ENCODE results near the gene OR4A15. TPM values are rescaled to one million over a fixed set of nuclear protein-coding genes. Genes with fewer than 3 reads are reported as not detected.

The OR4A15 gene
- not detected in 5 replicates for total RNA-seq (2022; extraction: Qiagen RNA extraction)

DNA sequence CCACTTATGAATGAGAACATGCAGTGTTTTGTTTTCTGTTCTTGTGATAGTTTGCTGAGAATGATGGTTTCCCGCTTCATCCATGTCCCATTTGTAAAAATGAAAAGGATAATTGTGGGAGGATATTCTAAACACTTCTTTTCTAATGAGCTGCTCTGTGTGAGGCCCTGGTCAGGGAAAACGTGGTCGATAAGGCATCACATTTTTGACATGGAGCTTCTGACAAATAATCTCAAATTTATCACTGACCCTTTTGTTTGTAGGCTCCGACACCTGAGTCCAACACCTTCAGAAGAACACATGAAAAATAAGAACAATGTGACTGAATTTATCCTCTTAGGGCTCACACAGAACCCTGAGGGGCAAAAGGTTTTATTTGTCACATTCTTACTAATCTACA is at the start of gene OR4A15:
TSS of gene OR4A15 (plus strand) at position 301 of the 400 bp plus-strand sequence. CDS start at position 301, 0 bp downstream.

DNA sequence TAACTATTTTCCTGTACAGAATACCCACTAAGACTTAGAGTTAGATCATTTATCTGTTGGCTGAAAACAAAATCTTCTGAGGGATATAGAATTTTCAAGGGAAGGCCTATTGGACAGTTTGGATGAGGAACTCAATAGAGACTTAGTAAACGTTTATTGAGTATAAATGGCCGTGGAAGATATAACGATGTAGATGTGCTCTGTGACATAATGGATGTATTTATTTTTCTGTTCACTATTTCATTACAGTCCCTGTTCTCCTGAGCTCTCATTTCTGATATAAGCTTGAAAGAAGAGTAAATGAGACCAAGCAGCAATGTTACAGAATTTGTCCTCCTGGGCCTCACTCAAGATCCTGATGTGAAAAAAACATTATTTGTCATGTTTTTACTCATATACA is 24.9 kb upstream of the OR4A15 start, which contains the start of gene OR4A16:
TSS of gene OR4A16 (plus strand) at position 301 of the 400 bp plus-strand sequence. CDS start at position 301, 0 bp downstream.

Other genes with a start within 250 kb of the OR4A15 start
- not detected in 5 replicates for gene TRIM48, start 105.8 kb upstream of the OR4A15 start, total RNA-seq (2022; extraction: Qiagen RNA extraction)
- gene OR4A16, start 24.8 kb upstream of the OR4A15 start, total RNA-seq (2022; extraction: Qiagen RNA extraction): not detected in 5 replicates
- not detected in 5 replicates for gene OR4C15, start 186.5 kb downstream of the OR4A15 start, total RNA-seq (2022; extraction: Qiagen RNA extraction)
- not detected in 5 replicates for gene OR4C16, start 204.2 kb downstream of the OR4A15 start, total RNA-seq (2022; extraction: Qiagen RNA extraction)
- not detected in 5 replicates for gene OR4C11, start 239.7 kb downstream of the OR4A15 start, total RNA-seq (2022; extraction: Qiagen RNA extraction)